Measurements from ENCODE around the gene PRM1. TPM values are rescaled to one million over a fixed set of nuclear protein-coding genes. Genes with fewer than 3 reads are reported as not detected.

PRM1 gene
- total and polyA plus RNA-seq, 2 of the 13 experiments (the other 11 are each of a cell fraction or from before 2014, with no cell fraction given), result not detected

- no peak for TF ChIP-seq PAWR (CRISPR knock-in tag; IDR thresholded peaks at IDR 0.05; ENCODE audit: borderline replicate concordance)
- TF ChIP-seq SKIL (CRISPR knock-in tag; IDR thresholded peaks at IDR 0.05; ENCODE audit: borderline replicate concordance), result no peak
- TF ChIP-seq ZNF569 (CRISPR knock-in tag; IDR thresholded peaks at IDR 0.05; ENCODE audit: borderline replicate concordance), result no peak
- TF ChIP-seq ZNF362 (CRISPR knock-in tag; IDR thresholded peaks at IDR 0.05; ENCODE audit: borderline replicate concordance), result peak; percentile 44; the same call in 1 of the 2 replicates
- TF ChIP-seq BCL6 (CRISPR knock-in tag; IDR thresholded peaks at IDR 0.05), result no peak
- no peak for TF ChIP-seq UBTF (CRISPR knock-in tag; IDR thresholded peaks at IDR 0.05)
- TF ChIP-seq SOX5 (CRISPR knock-in tag; IDR thresholded peaks at IDR 0.05; ENCODE audit: borderline replicate concordance), result 0 out of 2 replicates have a peak, but pooled peaks have one; percentile 11
- no peak for TF ChIP-seq ZUFSP (CRISPR knock-in tag; IDR thresholded peaks at IDR 0.05; ENCODE audit: borderline replicate concordance)
- no peak for TF ChIP-seq PTBP1 (IDR thresholded peaks at IDR 0.05; ENCODE audit: low read depth, low read length, poor library complexity, severe bottlenecking)
- TF ChIP-seq MYPOP (CRISPR knock-in tag; IDR thresholded peaks at IDR 0.05), result no peak
- no peak for TF ChIP-seq ZNF564 (CRISPR knock-in tag; IDR thresholded peaks at IDR 0.05)
- 0 out of 2 replicates have a peak, but pooled peaks have one; percentile 44 for TF ChIP-seq ZNF572 (CRISPR knock-in tag; IDR thresholded peaks at IDR 0.05)
- no peak for TF ChIP-seq NR2F2 (IDR thresholded peaks at IDR 0.05; ENCODE audit: borderline replicate concordance, low read depth)
- TF ChIP-seq PHF21A (CRISPR knock-in tag; IDR thresholded peaks at IDR 0.05), result no peak; the same call in 1 of the 2 replicates
- no peak for TF ChIP-seq TFE3 (CRISPR knock-in tag; IDR thresholded peaks at IDR 0.05)
- no peak for TF ChIP-seq SIX1 (CRISPR knock-in tag; IDR thresholded peaks at IDR 0.05; ENCODE audit: borderline replicate concordance)
- TF ChIP-seq NFE2 (CRISPR knock-in tag; IDR thresholded peaks at IDR 0.05), result no peak
- TF ChIP-seq SPEN (CRISPR knock-in tag; IDR thresholded peaks at IDR 0.05; ENCODE audit: low read depth), result peak; percentile 11; the same call in 1 of the 2 replicates
These were observed 32.6 kb upstream of the PRM1 start (continued) for GRCh38 chr16:11313493-11314308.
